ENCODE data around the gene BST1.

DNA sequence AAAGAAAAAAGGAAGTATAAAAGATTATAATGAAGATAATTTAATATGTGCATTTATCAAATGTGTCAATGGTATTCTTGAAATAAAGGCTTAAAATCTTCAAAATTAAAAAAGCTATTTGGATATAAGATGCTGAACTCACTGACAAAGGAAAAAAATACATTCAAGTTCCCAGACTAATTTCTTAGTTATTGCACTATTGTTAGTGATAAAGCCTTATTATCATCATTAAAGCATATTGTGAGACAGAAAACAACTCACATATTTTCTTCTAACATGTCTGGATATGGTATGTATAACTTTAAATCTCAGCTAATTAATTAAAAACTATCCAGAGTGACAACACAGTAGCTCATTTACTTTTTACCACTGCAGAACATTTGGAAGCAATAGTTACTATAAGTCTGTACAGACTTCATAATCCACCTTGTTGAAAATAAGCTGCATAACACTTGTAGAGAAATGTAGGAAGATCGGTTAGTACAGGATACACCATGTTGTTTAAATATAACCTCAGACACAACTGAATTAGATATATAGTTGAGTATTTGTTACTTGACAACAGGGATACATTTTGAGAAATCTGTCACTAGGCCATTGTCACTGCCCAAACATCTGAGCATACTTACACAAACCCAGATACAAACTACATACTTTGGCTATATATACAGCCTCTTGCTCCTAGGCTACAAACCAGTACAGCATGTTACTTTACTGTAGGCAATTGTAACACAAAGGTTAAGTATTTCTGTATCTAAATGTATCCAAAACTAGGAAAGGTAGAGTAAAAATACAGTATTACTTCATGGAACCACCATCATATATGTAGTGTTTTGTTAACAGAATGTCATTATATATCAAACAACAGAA lies 34.1 kb upstream of the BST1 start:
- TF ChIP-seq EP300 (IDR thresholded peaks at IDR 0.05; ENCODE audit: borderline replicate concordance in 1 of 2, low read depth in 2 of 2, low read length in 2 of 2) (no peak), EGR1 (IDR thresholded peaks at IDR 0.05; ENCODE audit: borderline replicate concordance, low read depth, low read length) (no peak), POLR2AphosphoS5 (IDR thresholded peaks at IDR 0.05; ENCODE audit: low read depth, low read length) (no peak), EZH2 (IDR thresholded peaks at IDR 0.05; ENCODE audit: low read depth, low read length, severe bottlenecking) (no peak), ZNF274 (IDR thresholded peaks at IDR 0.05; ENCODE audit: borderline replicate concordance, extremely low read depth, low read length) (no peak), CBX8 (IDR thresholded peaks at IDR 0.05; ENCODE audit: borderline replicate concordance, low read depth, low read length) (no peak), SP1 (IDR thresholded peaks at IDR 0.05; ENCODE audit: low read depth, low read length) (no peak), TAF1 (IDR thresholded peaks at IDR 0.05; ENCODE audit: low read depth, low read length) (no peak), POLR2A (IDR thresholded peaks at IDR 0.05; ENCODE audit: control extremely low read depth in 1 of 2, low read depth in 2 of 2, low read length in 2 of 2) (no peak), GABPA (IDR thresholded peaks at IDR 0.05; ENCODE audit: borderline replicate concordance, insufficient read depth, low read length) (no peak), SP4 (IDR thresholded peaks at IDR 0.05; ENCODE audit: low read length) (no peak), ASH2L (IDR thresholded peaks at IDR 0.05; ENCODE audit: low read length) (no peak)
- TF ChIP-seq, protein P1, sequence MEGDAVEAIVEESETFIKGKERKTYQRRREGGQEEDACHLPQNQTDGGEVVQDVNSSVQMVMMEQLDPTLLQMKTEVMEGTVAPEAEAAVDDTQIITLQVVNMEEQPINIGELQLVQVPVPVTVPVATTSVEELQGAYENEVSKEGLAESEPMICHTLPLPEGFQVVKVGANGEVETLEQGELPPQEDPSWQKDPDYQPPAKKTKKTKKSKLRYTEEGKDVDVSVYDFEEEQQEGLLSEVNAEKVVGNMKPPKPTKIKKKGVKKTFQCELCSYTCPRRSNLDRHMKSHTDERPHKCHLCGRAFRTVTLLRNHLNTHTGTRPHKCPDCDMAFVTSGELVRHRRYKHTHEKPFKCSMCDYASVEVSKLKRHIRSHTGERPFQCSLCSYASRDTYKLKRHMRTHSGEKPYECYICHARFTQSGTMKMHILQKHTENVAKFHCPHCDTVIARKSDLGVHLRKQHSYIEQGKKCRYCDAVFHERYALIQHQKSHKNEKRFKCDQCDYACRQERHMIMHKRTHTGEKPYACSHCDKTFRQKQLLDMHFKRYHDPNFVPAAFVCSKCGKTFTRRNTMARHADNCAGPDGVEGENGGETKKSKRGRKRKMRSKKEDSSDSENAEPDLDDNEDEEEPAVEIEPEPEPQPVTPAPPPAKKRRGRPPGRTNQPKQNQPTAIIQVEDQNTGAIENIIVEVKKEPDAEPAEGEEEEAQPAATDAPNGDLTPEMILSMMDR (IDR thresholded peaks at IDR 0.05; ENCODE audit: control extremely low read depth in 1 of 3, insufficient read depth in 1 of 3, low read depth in 1 of 3, low read length in 3 of 3) = no peak
- TF ChIP-seq, protein P2, sequence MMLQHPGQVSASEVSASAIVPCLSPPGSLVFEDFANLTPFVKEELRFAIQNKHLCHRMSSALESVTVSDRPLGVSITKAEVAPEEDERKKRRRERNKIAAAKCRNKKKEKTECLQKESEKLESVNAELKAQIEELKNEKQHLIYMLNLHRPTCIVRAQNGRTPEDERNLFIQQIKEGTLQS (IDR thresholded peaks at IDR 0.05; ENCODE audit: insufficient read depth, low read depth, low read length) = no peak
